ENCODE measurements around the gene SERINC5.

DNA sequence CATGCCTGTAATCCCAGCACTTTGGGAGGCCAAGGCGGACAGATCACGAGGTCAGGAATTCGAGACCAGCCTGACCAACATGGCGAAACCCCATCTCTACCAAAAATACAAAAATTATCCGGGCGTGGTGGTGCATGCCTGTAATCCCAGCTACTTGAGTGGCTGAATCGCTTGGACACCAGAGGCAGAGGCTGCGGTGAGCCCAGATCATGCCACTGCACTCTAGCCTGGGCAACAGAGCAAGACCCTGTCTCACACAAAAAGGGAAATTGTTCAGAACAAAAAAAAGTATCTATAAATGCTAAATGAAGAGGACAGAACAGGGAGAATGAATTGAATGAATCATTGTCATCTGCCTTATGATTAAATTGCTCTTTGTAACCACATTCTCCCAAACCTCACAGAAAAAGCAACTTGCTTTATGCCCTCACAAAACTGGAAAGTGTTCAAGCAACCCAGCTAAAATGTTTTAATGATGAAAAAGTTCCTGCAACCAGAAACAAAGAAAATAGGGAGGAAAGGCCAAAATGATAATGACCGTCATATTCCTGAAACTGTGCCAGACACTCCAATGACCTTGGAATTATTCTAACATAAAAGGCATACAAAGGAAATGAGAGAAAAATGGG lies 83.7 kb downstream of the SERINC5 start:
- TF ChIP-seq POLR2AphosphoS5 (IDR thresholded peaks at IDR 0.05; ENCODE audit: borderline replicate concordance, low read depth, low read length) (no peak), EZH2 (IDR thresholded peaks at IDR 0.05) (no peak)
